Astrocyte (in vitro differentiated cells and primary cell): ENCODE measurements around the gene GCHFR. TPM values are rescaled to one million over a fixed set of nuclear protein-coding genes. Genes with fewer than 3 reads are reported as not detected.

Experiments
- DNase-seq: peaks from one replicate; pipeline ENCODE4 v3.0.0-alpha.2; 2010; ENCODE audit warnings: low read depth
- FAIRE-seq: peaks from 2 replicates; lab custom pipeline; 2011; peaks lifted over from hg19 to GRCh38; lab: Jason Lieb, UNC
- H2AFZ ChIP-seq: 2 replicates; pipeline ENCODE4 v1.6.0; 2012; ENCODE audit warnings: low read depth, low read length, inconsistent platforms
- H3K27ac ChIP-seq: 2 replicates; pipeline ENCODE4 v1.5.1; 2011; ENCODE audit warnings: low read depth, low read length, inconsistent platforms
- H3K27me3 ChIP-seq: 2 replicates; pipeline ENCODE4 v1.6.0; 2011; ENCODE audit warnings: low read length, inconsistent platforms; ENCODE audit not compliant: insufficient read depth
- H3K36me3 ChIP-seq: 2 replicates; pipeline ENCODE4 v1.5.1; 2011; ENCODE audit warnings: low read length, inconsistent platforms; ENCODE audit not compliant: insufficient read depth
- H3K4me1 ChIP-seq: 2 replicates; pipeline ENCODE4 v1.5.1; 2011; ENCODE audit warnings: low read length, inconsistent platforms; ENCODE audit not compliant: insufficient read depth
- H3K4me2 ChIP-seq: 2 replicates; pipeline ENCODE4 v1.6.0; 2012; ENCODE audit warnings: low read length, inconsistent platforms
- H3K4me3 ChIP-seq: 2 replicates; pipeline ENCODE4 v1.5.1; 2011; ENCODE audit warnings: low read depth, mild to moderate bottlenecking, low read length, inconsistent platforms; ENCODE audit not compliant: insufficient read depth
- H3K79me2 ChIP-seq: 2 replicates; pipeline ENCODE4 v1.6.0; 2012; ENCODE audit warnings: mild to moderate bottlenecking, low read length, inconsistent platforms; ENCODE audit not compliant: insufficient read depth
- H3K9ac ChIP-seq: 2 replicates; pipeline ENCODE4 v1.6.0; 2012; ENCODE audit warnings: mild to moderate bottlenecking, low read length, inconsistent platforms
- H3K9me3 ChIP-seq: 2 replicates; pipeline ENCODE4 v1.5.1; 2012; ENCODE audit warnings: low read depth, mild to moderate bottlenecking, low read length, inconsistent platforms; ENCODE audit not compliant: insufficient read depth
- H4K20me1 ChIP-seq: 2 replicates; pipeline ENCODE4 v1.6.0; 2012; ENCODE audit warnings: low read length, inconsistent platforms; ENCODE audit not compliant: insufficient read depth
- H3K27ac Mint-ChIP-seq: one replicate; pipeline ENCODE4 v1.8.0; 2021; ENCODE audit warnings: mild to moderate bottlenecking, mixed read lengths; ENCODE audit not compliant: unreplicated experiment
- H3K27me3 Mint-ChIP-seq: one replicate; pipeline ENCODE4 v1.8.0; 2021; ENCODE audit warnings: low read depth, mixed read lengths; ENCODE audit not compliant: unreplicated experiment
- H3K36me3 Mint-ChIP-seq: one replicate; pipeline ENCODE4 v1.8.0; 2021; ENCODE audit warnings: low read depth, mixed read lengths; ENCODE audit not compliant: unreplicated experiment
- H3K4me1 Mint-ChIP-seq: one replicate; pipeline ENCODE4 v1.8.0; 2021; ENCODE audit warnings: low read depth, mixed read lengths; ENCODE audit not compliant: unreplicated experiment
- H3K4me3 Mint-ChIP-seq: one replicate; pipeline ENCODE4 v1.8.0; 2021; ENCODE audit warnings: mild to moderate bottlenecking, moderate library complexity, mixed read lengths; ENCODE audit not compliant: unreplicated experiment
- H3K9me3 Mint-ChIP-seq: one replicate; pipeline ENCODE4 v1.8.0; 2021; ENCODE audit warnings: mild to moderate bottlenecking, mixed read lengths; ENCODE audit not compliant: unreplicated experiment
- CTCF ChIP-seq: IDR thresholded peaks from 2 replicates; pipeline ENCODE4 v1.5.1; 2011; ENCODE audit warnings: low read depth, mild to moderate bottlenecking, inconsistent platforms, low read length, moderate library complexity; ENCODE audit not compliant: insufficient read depth
- EZH2 ChIP-seq: IDR thresholded peaks from 2 replicates; pipeline ENCODE4 v1.6.1; 2012; ENCODE audit warnings: mild to moderate bottlenecking, low read length, inconsistent platforms; ENCODE audit not compliant: insufficient read depth
- total RNA-seq: library from RNA; stranded (reverse); gene quantifications from 2 replicates; pipeline ENCODE4 v1.2.1, GENCODE V29; 2021

GCHFR gene
- total RNA-seq, 1 donor from 2014 or later, result 7.3 TPM

DNA sequence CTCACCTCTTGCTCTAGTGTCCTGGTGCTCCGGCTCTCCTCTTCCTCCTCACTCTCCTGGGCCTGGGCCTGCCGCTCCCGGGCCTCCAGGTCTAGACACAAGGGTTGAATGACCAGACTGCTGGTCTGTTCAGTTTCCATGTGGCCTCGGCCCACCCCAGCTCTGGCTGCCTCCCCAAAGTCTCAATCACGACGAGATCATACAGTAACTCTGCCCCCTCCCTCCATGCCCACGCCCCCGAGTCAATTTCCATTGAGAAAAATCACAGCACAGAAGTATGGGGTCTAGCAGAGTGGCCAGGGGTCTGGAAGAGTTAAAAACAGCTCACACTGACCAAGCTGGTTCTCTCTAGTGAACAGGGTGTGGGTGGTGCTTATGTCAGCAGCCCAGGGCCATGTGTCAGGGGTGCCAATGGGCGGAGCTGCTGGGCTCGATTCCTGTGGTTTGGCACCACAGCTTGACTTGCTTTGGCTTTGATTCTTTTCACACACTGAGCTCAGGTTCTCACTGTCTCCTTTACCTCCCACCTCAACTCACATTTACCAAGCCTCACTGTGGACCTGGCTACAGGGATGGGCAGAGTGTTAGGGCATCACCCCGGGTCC lies 12.8 kb downstream of the GCHFR start:
- Histone ChIP-seq H4K20me1 (peaks cover 7% of the 10 kb centered on the region), H3K27me3 (no peaks in the 10 kb centered on the region), H3K79me2 (no peaks in the 10 kb centered on the region), H3K36me3 (peaks cover 27% of the 10 kb centered on the region), H2AFZ (no peak overlapping the region), H3K4me3 (no peak overlapping the region), H3K9me3 (no peaks in the 10 kb centered on the region), H3K4me2 (no peak overlapping the region), H3K9ac (no peak overlapping the region), H3K27ac (no peak overlapping the region), H3K4me1 (peaks cover 5% of the 10 kb centered on the region)
- DNase-seq (peak; percentile 71), FAIRE-seq (peak; percentile 75)
- Mint-ChIP-seq H3K27me3 (no peaks in the 10 kb centered on the region), H3K9me3 (no peaks in the 10 kb centered on the region), H3K4me1 (peaks cover 6% of the 10 kb centered on the region), H3K27ac (no peak overlapping the region), H3K36me3 (peaks cover 20% of the 10 kb centered on the region), H3K4me3 (no peak overlapping the region)
- TF ChIP-seq EZH2 (no peak), CTCF (no peak)

DNA sequence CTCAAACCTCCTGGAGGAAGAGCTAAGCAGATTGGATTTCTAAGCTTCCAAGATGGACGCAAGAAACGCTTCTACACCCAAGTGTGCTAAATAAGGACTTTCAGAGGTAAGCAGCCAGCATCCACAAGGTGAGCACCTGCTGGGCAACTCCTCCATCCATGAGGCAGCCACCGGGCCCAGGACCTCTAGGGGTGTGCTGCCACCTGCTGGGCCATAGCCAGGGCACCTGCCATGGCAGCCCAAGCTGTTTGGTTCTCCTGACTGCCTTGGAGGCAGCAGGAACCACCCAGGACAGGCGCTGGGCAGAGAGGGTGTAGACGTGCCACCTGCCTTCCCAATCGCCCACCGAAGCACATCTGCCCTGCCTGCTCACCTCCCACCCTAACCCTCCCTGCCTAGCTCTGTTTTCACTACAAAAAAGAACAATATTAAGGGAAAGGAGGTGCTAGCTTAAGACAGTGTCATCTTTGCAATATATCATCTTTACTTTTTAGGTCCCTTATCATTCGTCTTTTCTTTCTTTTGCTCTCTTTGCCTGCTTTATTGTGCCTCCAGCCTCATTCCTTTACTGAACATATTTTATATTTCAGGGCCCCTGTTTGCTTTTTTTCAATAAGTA lies 18.9 kb downstream of the GCHFR start:
- no peaks in the 10 kb centered on the region for H3K27me3 Mint-ChIP-seq
- H3K4me3 ChIP-seq, result no peak overlapping the region
- TF ChIP-seq CTCF (no peak), EZH2 (no peak)
- H4K20me1 ChIP-seq, result peaks cover 46% of the 10 kb centered on the region
- peaks cover 13% of the 10 kb centered on the region for H3K4me1 ChIP-seq
- H3K9ac ChIP-seq, result no peak overlapping the region
- H3K4me1 Mint-ChIP-seq, result peaks cover 6% of the 10 kb centered on the region
- peaks cover 17% of the 10 kb centered on the region for H3K36me3 ChIP-seq
- H3K4me2 ChIP-seq, result no peak overlapping the region
- no peak overlapping the region for H3K27ac ChIP-seq
- H3K4me3 Mint-ChIP-seq, result no peak overlapping the region
- peaks cover 18% of the 10 kb centered on the region for H3K79me2 ChIP-seq
- no peaks in the 10 kb centered on the region for H3K9me3 Mint-ChIP-seq
- H3K27ac Mint-ChIP-seq, result no peak overlapping the region
- peaks cover 2% of the 10 kb centered on the region for H3K36me3 Mint-ChIP-seq
- no peak for DNase-seq
- no peaks in the 10 kb centered on the region for H3K9me3 ChIP-seq
- no peak overlapping the region for H2AFZ ChIP-seq
- H3K27me3 ChIP-seq, result no peaks in the 10 kb centered on the region
- FAIRE-seq, result no peak

DNA sequence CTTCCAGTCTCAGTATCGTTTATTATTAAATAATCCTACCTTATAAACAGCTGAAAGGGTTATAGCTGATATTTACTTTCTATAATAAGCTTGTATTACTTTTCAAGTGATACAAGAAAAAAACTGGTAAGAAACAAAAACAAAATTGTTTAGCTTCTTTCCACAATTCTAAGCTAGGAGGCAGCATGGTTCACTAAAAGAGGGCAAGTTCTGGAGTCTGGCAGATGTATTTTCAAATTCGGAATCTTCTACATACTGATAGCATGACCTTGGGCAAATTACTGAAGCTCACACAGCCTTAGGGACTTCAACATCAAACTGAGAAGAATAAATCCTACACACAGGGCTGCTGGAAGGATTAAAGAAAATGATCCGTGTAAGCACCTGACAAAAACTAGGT lies 21.3 kb downstream of the GCHFR start:
- Histone ChIP-seq H3K27me3 (no peaks in the 10 kb centered on the region), H3K79me2 (peaks cover 35% of the 10 kb centered on the region), H3K27ac (no peak overlapping the region), H3K4me2 (no peak overlapping the region), H3K9ac (no peak overlapping the region), H3K9me3 (no peaks in the 10 kb centered on the region), H3K36me3 (peaks cover 4% of the 10 kb centered on the region), H2AFZ (no peak overlapping the region), H3K4me1 (peaks cover 18% of the 10 kb centered on the region), H3K4me3 (no peak overlapping the region), H4K20me1 (peaks cover 52% of the 10 kb centered on the region)
- Mint-ChIP-seq H3K4me1 (peaks cover 6% of the 10 kb centered on the region), H3K27ac (no peak overlapping the region), H3K27me3 (no peaks in the 10 kb centered on the region), H3K9me3 (no peaks in the 10 kb centered on the region), H3K36me3 (peaks cover 2% of the 10 kb centered on the region), H3K4me3 (no peak overlapping the region)
- FAIRE-seq (no peak), DNase-seq (no peak)
- TF ChIP-seq EZH2, result no peak
- no peak for TF ChIP-seq CTCF
